Right lobe of liver (tissue), 6 donors: ENCODE data around the gene RARG. TPM values are rescaled to one million over a fixed set of nuclear protein-coding genes. Genes with fewer than 3 reads are reported as not detected.

Source experiments
- ATAC-seq, 4 donors: fragments of 200-7000 bp; cut with Tn5 transposase; one replicate each; pipeline ENCODE4 v1.9.1; 2020; ENCODE audit warnings: mild to moderate bottlenecking in 4 of 4, moderate library complexity in 4 of 4
- DNase-seq, 3 donors: peaks; one replicate each; pipeline ENCODE4 v3.0.0-alpha.2; 2020
- H3K27ac ChIP-seq, 3 donors: fragments of 200-600 bp; one replicate each; pipeline ENCODE4 v1.8.0; 2022
- H3K27me3 ChIP-seq, 2 donors: fragments of 200-600 bp; one replicate each; pipeline ENCODE4 v1.8.0; 2022
- H3K36me3 ChIP-seq, 4 donors: fragments of 200-600 bp; sonication (generic) in 1 of 4; one replicate each; pipeline versions ENCODE4 v1.5.1 to v1.8.0; 2017 to 2022; ENCODE audit warnings: control low read depth in 1 of 4
- H3K4me1 ChIP-seq, 4 donors: fragments of 200-600 bp; sonication (generic) in 1 of 4; one replicate each; pipeline versions ENCODE4 v1.5.1 to v1.8.0; 2017 to 2022; ENCODE audit warnings: control low read depth in 1 of 4
- H3K4me3 ChIP-seq, 3 donors: fragments of 200-600 bp; one replicate each; pipeline ENCODE4 v1.8.0; 2022
- H3K9me3 ChIP-seq, 4 donors: fragments of 200-600 bp; sonication (generic) in 1 of 4; one replicate each; pipeline versions ENCODE4 v1.5.1 to v1.8.0; 2017 to 2022; ENCODE audit warnings: control low read depth in 1 of 4
- CTCF ChIP-seq, 4 donors: fragments of 200-600 bp in 3 of 4; fragments of 450-650 bp in 1 of 4; IDR thresholded peaks; one replicate each; pipeline versions ENCODE4 v1.5.1 to v1.8.0; 2016 to 2022; ENCODE audit warnings: antibody characterized with exemption in 4 of 4, mild to moderate bottlenecking in 2 of 4
- POLR2A ChIP-seq: fragments of 450-650 bp; IDR thresholded peaks from one replicate; pipeline ENCODE4 v1.6.1; 2017; ENCODE audit warnings: antibody characterized with exemption, mild to moderate bottlenecking
- WGBS: methylation state at CpG from one replicate; pipeline ENCODE4 v1.1.6; 2018; ENCODE audit warnings: low coverage, low lambda C conversion rate; ENCODE audit not compliant: insufficient coverage; ENCODE audit errors: missing lambda C conversion rate; 5-methylcytosine and 5-hydroxymethylcytosine counted together
- intact Hi-C, 2 donors: fragments of 100-400 bp; cut with DNase I; formaldehyde crosslinking; loops; one replicate each; pipeline versions ENCODE4 v1.11.2 to v1.14.1; 2022
- long read RNA-seq: library from polyadenylated mRNA; unstranded; transcript quantifications from one replicate; pipeline ENCODE4 v2.0.0, GENCODE V29; 2019
- total RNA-seq, 6 experiments: library from RNA; depleted of rRNA in 2 of 6; stranded (reverse); fragments of >200 nt in 2 of 6; fragmentation: NEBNext Ultra II Directional in 3 of 6; extraction: Animal tissue kit (Norgen Biotek cat#: 25700) in 3 of 6; gene quantifications; one replicate each; pipeline versions ENCODE4 v1.1.0 to v1.2.4, GENCODE V29; 2016 to 2023
- donor health status: DM: no; HTN: yes; CAD: no.
- donor health status: DM: no; HTN: no; CAD: no.
- donor health status: DM: no; HTN: no; CAD: no.
- donor health status: DM: no; HTN: yes; CAD: no.
- donor health status: DM: no; HTN: yes; CAD: no.

Gene RARG
- total RNA-seq = 1 to 10 TPM; 1.9 to 2.4 (median 2.1) TPM
- long read RNA-seq = 0 reads

DNA sequence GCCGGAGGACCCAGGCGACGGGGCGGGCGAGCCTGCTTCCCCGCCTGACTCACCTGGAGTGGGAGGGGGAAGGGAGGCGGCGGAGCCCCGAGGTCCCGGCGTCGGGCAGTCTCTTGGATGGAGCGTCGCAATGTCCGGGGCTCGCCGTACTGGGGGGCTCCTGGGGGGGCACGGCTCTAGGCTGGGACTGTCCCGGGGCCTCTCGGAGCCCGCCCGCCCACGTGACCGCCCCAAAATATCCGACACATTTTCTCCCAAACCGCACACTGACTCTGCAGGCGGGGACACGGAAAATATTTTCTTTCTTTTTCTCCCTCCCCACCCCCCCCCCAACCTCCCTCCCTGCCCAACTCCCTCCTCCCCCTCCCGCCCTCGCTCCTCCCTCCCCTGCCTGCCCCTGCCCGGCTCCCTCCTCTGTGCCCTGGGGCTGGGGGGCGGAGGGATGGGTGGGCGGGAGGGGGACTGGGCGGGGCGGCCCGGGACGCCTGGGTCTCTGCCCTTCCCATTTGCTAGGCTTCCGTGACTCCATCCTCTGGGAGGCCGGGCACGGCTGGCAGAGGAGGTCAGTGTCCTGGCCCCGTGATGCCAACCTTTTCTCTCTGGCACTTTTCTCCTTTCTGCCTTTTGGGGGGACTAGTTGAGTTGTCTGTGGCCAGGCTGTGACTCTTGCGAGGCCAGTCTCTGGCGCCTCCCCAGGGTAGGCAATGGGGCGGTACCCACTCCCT lies at the start of gene RARG:
Gene RARG (minus strand): TSS at position 289 of the 725 bp plus-strand sequence. CDS start 4,664 bp downstream, outside the sequence.
- DNase-seq (peak in 1 of 3 donors; percentile 52), ATAC-seq (peak; percentile 34 to 54 (median 44))
- no peaks in the 10 kb centered on the region for H3K9me3 ChIP-seq
- no peaks in the 10 kb centered on the region for H3K36me3 ChIP-seq
- intact Hi-C loops = no loop called here
- TF ChIP-seq CTCF (IDR thresholded peaks at IDR 0.05) = no peak
- peak within 1 kb of the TSS; percentile 37 to 44 (median 43) for H3K4me3 ChIP-seq
- WGBS = 0% methylated on average over 18 of the region's 44 CpGs
- H3K4me1 ChIP-seq = peaks cover 0 to 4% (median 0%) of the 10 kb centered on the region in 4 donors
- H3K27ac ChIP-seq = peak within 1 kb of the TSS in 2 of 3 donors; percentile 3 to 29
- no peaks in the 10 kb centered on the region for H3K27me3 ChIP-seq

GRCh38 chr12:53279888-53280498 lies 48.0 kb upstream of the RARG start:
- Histone ChIP-seq H3K36me3 (peaks cover 0 to 6% (median 0%) of the 10 kb centered on the region in 4 donors), H3K9me3 (no peaks in the 10 kb centered on the region), H3K27me3 (no peaks in the 10 kb centered on the region), H3K4me1 (peaks cover 0 to 16% (median 0%) of the 10 kb centered on the region in 4 donors), H3K27ac (peak overlapping the region in 1 of 3 donors; percentile 65), H3K4me3 (peak overlapping the region; percentile 28 to 41 (median 37))
- TF ChIP-seq CTCF (IDR thresholded peaks at IDR 0.05) (no peak), POLR2A (no peak)
- intact Hi-C loops = loop anchor here in 1 of 2 donors (10.0 kb wide), 1 partner anchor 205 kb away; the partner anchor contains the start of gene SPRYD3
- ATAC-seq (peak; percentile 66 to 84 (median 72)), DNase-seq (no peak)
- WGBS = 26% methylated on average over 7 of the region's 9 CpGs

DNA sequence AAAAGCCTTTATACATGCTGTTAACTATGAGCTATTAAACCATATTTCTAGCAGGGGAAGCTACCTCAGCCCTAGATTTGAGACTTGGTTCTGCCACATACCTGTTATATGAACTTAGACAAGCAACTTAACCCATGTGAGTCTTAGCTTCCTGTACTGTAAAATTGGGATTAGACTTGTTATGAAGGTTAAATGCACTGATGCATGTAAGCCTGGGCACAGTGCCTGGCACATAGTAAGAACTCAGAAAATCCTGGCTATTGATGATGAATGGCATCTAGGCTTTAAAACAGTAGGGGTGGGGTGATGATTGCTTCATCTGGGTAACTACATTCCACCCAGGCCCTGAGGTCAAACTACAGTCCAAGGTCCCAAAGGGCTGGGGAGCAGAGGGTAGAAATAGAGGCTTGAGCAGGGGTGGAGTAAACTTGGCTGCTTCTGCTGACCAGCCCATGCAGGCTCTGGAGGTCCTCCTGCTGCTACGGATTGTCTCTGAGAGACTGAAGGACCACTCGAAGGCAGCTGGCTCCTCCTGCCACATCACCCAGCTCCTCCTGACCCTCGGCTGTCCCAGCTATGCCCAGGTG lies 47.4 kb upstream of the RARG start:
- Histone ChIP-seq H3K27ac (peak overlapping the region in 1 of 3 donors; percentile 65), H3K4me1 (peaks cover 0 to 16% (median 0%) of the 10 kb centered on the region in 4 donors), H3K4me3 (peak overlapping the region; percentile 28 to 41 (median 37)), H3K27me3 (no peaks in the 10 kb centered on the region), H3K36me3 (peaks cover 0 to 6% (median 0%) of the 10 kb centered on the region in 4 donors), H3K9me3 (no peaks in the 10 kb centered on the region)
- intact Hi-C loops = no loop called here
- peak in 1 of 3 donors; percentile 61 for DNase-seq
- WGBS = 27% methylated on average over 2 of the region's 3 CpGs
- ATAC-seq = peak; percentile 69 to 91 (median 84)
- TF ChIP-seq POLR2A = no peak
- TF ChIP-seq CTCF (IDR thresholded peaks at IDR 0.05) = no peak

- Histone ChIP-seq H3K4me1 (peaks cover 0 to 16% (median 0%) of the 10 kb centered on the region in 4 donors), H3K4me3 (no peak overlapping the region), H3K9me3 (no peaks in the 10 kb centered on the region), H3K27ac (no peak overlapping the region), H3K27me3 (no peaks in the 10 kb centered on the region), H3K36me3 (peaks cover 0 to 3% (median 0%) of the 10 kb centered on the region in 4 donors)
- DNase-seq = no peak
- 80% methylated on average over 5 of the region's 9 CpGs for WGBS
- TF ChIP-seq CTCF (IDR thresholded peaks at IDR 0.05) (no peak), POLR2A (no peak)
- intact Hi-C loops = no loop called here
- ATAC-seq = no peak
Observed at GRCh38 chr12:53277981-53278380, 46.0 kb upstream of the RARG start.
